NK-92 treated with Interleukin-12 subunit alpha and Interleukin-12 subunit beta, amount 100 ng/mL, for 24 hours (cell line): ENCODE data around the gene NR2F2.

Experiments used
- DNase-seq: peaks from one replicate; lab custom pipeline; 2025; lab: John Stamatoyannopoulos, UW

NR2F2 gene

GRCh38 chr15:96343113-96344059, 12.9 kb downstream of the NR2F2 start:
- DNase-seq: no peak

- no peak for DNase-seq
These were observed 13.7 kb downstream of the NR2F2 start for GRCh38 chr15:96344060-96344705.

- DNase-seq: no peak
These were observed 14.4 kb downstream of the NR2F2 start for GRCh38 chr15:96344706-96345559.

GRCh38 chr15:96345560-96346399, 15.3 kb downstream of the NR2F2 start:
- DNase-seq: no peak

- no peak for DNase-seq
These were observed 16.0 kb downstream of the NR2F2 start for GRCh38 chr15:96346409-96346970.

- DNase-seq: no peak
These were observed 16.9 kb downstream of the NR2F2 start for GRCh38 chr15:96347181-96348111.

- DNase-seq: no peak
These were observed 17.9 kb downstream of the NR2F2 start for GRCh38 chr15:96348112-96349027.

- no peak for DNase-seq
These were observed 18.7 kb downstream of the NR2F2 start for GRCh38 chr15:96349034-96349856.

GRCh38 chr15:96349857-96350720, 19.6 kb downstream of the NR2F2 start:
- DNase-seq: no peak

- no peak for DNase-seq
These were observed 20.6 kb downstream of the NR2F2 start for GRCh38 chr15:96350934-96351724.

GRCh38 chr15:96351761-96352603, 21.5 kb downstream of the NR2F2 start:
- DNase-seq: no peak

GRCh38 chr15:96352604-96353405, 22.3 kb downstream of the NR2F2 start:
- DNase-seq: no peak

- DNase-seq: no peak
These were observed 23.0 kb downstream of the NR2F2 start for GRCh38 chr15:96353416-96353929.
